Measurements from ENCODE around the gene MAOB.

DNA sequence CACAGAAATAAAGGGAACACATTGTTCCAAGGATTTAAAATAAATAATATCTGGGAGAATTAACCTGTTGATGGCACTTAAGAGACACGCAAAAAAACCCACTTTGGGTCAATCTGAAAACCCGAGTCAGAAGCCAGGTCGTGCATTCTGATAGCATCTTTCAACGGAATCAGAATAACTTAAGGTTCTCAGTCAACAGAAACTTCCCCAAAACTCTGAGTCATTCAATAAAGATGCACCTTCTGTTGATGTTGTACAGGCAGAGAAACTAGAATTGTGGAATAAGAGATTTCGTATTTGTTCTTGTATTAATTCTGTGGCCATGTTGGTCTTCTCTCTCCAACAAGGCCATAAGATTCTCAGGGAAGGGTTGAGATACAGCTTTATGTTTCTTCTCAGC is 78.2 kb downstream of the MAOB start:
- TF ChIP-seq EP300 (IDR thresholded peaks at IDR 0.05) (no peak), POLR2A (IDR thresholded peaks at IDR 0.05) (no peak)
- TF ChIP-seq, protein P1, sequence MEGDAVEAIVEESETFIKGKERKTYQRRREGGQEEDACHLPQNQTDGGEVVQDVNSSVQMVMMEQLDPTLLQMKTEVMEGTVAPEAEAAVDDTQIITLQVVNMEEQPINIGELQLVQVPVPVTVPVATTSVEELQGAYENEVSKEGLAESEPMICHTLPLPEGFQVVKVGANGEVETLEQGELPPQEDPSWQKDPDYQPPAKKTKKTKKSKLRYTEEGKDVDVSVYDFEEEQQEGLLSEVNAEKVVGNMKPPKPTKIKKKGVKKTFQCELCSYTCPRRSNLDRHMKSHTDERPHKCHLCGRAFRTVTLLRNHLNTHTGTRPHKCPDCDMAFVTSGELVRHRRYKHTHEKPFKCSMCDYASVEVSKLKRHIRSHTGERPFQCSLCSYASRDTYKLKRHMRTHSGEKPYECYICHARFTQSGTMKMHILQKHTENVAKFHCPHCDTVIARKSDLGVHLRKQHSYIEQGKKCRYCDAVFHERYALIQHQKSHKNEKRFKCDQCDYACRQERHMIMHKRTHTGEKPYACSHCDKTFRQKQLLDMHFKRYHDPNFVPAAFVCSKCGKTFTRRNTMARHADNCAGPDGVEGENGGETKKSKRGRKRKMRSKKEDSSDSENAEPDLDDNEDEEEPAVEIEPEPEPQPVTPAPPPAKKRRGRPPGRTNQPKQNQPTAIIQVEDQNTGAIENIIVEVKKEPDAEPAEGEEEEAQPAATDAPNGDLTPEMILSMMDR (IDR thresholded peaks at IDR 0.05) = no peak

Data from upper lobe of left lung (tissue), 4 donors.